GM18867 (cell line): ENCODE measurements around the gene GOLGA6A.
"Not testable (repeated sequence)": the region's sequence is repeated elsewhere in the genome, so short reads cannot be mapped to it uniquely, and the experiment has no call there.

Experiments
- ATAC-seq: cut with Tn5 transposase; IDR thresholded peaks from one replicate; pipeline ENCODE4 v1.9.1; 2021; ENCODE audit warnings: mild to moderate bottlenecking, moderate library complexity; ENCODE audit not compliant: unreplicated experiment

The GOLGA6A gene

GRCh38 chr15:74108611-74109010, 26.3 kb upstream of the GOLGA6A start:
- ATAC-seq = not testable (repeated sequence)

GRCh38 chr15:74108111-74108510, 25.8 kb upstream of the GOLGA6A start:
- ATAC-seq = no peak

- ATAC-seq = peak; percentile 68
Observed at GRCh38 chr15:74099963-74100733, 17.8 kb upstream of the GOLGA6A start.

GRCh38 chr15:74096753-74097474, 14.6 kb upstream of the GOLGA6A start:
- ATAC-seq = not testable (repeated sequence)

DNA sequence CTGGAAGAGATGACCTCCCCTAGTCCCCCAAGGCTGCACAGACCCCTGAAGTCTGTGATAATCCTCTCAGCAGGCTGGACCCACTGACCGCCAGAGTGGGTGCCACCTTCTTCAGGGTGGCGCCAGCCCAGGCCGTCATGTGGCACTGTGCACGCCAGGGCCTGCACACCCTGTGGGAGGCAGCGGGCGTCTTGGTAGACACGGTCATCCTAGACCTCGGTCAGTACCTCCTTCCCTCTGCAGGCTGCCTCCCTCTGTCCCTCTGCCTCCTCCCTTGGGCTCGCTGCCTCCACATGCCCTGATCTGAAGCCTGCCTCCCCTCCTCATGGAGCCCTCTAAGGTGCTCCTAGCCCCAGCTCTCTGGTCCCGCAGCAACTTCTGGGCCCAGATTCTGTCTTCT, 13.3 kb upstream of the GOLGA6A start:
- ATAC-seq = not testable (repeated sequence)

- not testable (repeated sequence) for ATAC-seq
Observed at GRCh38 chr15:74094567-74094966, 12.2 kb upstream of the GOLGA6A start.

GRCh38 chr15:74075781-74076180, 6.6 kb downstream of the GOLGA6A start:
- ATAC-seq = not testable (repeated sequence)

GRCh38 chr15:74072614-74073337, 9.6 kb downstream of the GOLGA6A start:
- ATAC-seq = not testable (repeated sequence)

DNA sequence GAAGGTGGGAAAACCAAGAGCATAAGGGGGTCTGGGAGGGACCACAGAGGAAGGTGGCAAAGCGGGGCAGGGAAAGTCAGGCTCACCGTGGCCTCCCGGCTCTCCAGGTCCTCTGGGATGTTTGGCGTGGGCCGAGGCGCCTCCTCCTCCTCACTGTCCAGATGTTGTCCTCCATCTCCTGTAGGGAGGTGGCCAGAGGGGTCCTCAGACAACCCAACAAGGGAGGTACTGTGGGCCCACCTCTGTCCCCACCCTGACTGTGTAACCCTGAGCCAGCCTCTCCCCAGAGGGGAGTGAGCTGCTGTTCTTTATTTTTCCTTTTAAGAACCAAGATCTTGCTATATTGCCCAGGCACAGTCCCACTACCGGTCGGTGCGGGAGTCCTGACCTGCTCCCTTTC, 10.2 kb downstream of the GOLGA6A start:
- ATAC-seq = not testable (repeated sequence)

- not testable (repeated sequence) for ATAC-seq
Observed at GRCh38 chr15:74071645-74072044, 10.7 kb downstream of the GOLGA6A start.

- not testable (repeated sequence) for ATAC-seq
Observed at GRCh38 chr15:74065684-74066411, 16.5 kb downstream of the GOLGA6A start.

GRCh38 chr15:74064822-74065221, 17.5 kb downstream of the GOLGA6A start:
- not testable (repeated sequence) for ATAC-seq

GRCh38 chr15:74064183-74064582, 18.2 kb downstream of the GOLGA6A start:
- ATAC-seq = not testable (repeated sequence)

GRCh38 chr15:74063425-74064146, 18.8 kb downstream of the GOLGA6A start:
- ATAC-seq = not testable (repeated sequence)

GRCh38 chr15:74062671-74063070, 19.7 kb downstream of the GOLGA6A start:
- no peak for ATAC-seq

GRCh38 chr15:74062236-74062635, 20.1 kb downstream of the GOLGA6A start:
- ATAC-seq = no peak

- no peak for ATAC-seq
Observed at GRCh38 chr15:74060251-74060650, 22.1 kb downstream of the GOLGA6A start.

DNA sequence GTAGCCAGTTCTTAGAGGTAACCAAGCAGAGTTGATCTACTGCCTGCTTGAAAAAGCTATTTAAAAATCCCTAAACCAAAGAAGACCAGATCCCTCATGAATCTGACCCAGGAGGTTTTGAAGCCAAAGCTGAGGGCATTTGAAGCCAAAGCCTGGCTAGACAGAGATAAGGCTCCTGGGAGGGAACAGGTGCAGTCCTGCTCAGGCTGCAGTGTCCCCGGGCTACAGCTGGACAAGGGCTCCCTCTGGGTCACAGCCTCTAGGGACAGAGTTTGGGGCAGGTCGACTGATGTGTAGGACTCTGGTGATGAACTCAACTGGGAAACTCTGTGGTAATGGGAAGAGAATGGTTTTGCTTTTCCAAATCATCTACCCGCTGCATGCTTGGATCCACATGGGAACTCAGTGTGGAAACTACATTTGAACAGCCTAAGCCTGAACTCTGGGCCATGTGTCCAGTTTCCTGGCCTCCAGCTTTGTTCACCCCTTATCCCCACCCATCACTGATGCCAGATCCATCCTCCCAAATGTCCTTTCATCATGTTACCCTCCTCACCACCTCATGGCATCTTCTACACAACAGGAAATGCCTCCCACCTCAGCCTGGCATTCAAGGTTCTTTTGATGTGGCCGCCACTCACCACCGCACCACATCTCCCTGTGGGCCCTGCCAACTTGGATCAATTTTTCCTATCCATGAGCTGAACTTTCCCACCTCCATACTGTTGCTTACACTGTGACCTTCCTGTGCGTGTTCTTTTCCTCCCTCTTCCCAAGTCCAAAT, 23.1 kb downstream of the GOLGA6A start:
- not testable (repeated sequence) for ATAC-seq

DNA sequence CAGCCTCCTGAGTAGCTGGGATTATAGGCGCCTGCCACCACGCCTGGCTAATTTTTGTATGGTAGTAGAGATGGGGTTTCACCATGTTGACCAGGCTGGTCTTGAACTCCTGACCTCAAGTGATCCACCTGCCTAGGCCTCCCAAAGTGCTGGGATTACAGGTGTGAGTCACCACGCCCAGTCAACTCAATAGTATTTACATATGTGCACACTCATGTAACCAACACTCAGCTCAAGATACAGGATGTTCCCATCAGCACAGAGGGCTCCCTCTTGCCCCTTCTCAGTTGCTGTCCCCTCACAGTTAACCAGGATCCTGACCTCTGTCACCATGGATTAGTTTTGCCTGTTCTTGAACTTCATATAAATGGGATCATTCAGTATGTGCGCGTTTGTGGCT, 26.0 kb downstream of the GOLGA6A start:
- not testable (repeated sequence) for ATAC-seq
